Mesenchymal stem cell (in vitro differentiated cells and primary cell): Measurements from ENCODE around the gene MC1R.

Source experiments
- DNase-seq: peaks from one replicate; pipeline ENCODE4 v3.0.0-alpha.2; 2013
- H2AFZ ChIP-seq: one replicate; pipeline ENCODE4 v1.6.1; 2013; ENCODE audit warnings: low read depth, mild to moderate bottlenecking, control low read depth, inconsistent platforms, low read length, moderate library complexity
- H2AK5ac ChIP-seq: 2 replicates; pipeline ENCODE4 v1.6.1; 2013; ENCODE audit warnings: low read length, moderate library complexity, mild to moderate bottlenecking, inconsistent platforms; ENCODE audit not compliant: severe bottlenecking
- H2BK120ac ChIP-seq: one replicate; pipeline ENCODE4 v1.6.1; 2013; ENCODE audit warnings: low read depth, mild to moderate bottlenecking, inconsistent platforms, low read length, moderate library complexity
- H2BK12ac ChIP-seq, 2 experiments: one replicate each; pipeline ENCODE4 v1.6.1; 2013; ENCODE audit warnings: inconsistent platforms in 2 of 2, low read length in 2 of 2, mild to moderate bottlenecking in 2 of 2, moderate library complexity in 2 of 2, control low read depth in 1 of 2
- H2BK15ac ChIP-seq: one replicate; pipeline ENCODE4 v1.6.1; 2013; ENCODE audit warnings: mild to moderate bottlenecking, low read depth, inconsistent platforms; ENCODE audit not compliant: poor library complexity, severe bottlenecking
- H2BK5ac ChIP-seq: 2 replicates; pipeline ENCODE4 v1.6.1; 2013; ENCODE audit warnings: low read depth, mild to moderate bottlenecking, low read length, control low read depth, inconsistent platforms; ENCODE audit not compliant: poor library complexity, severe bottlenecking
- H3K14ac ChIP-seq, 2 experiments: one replicate each; pipeline ENCODE4 v1.6.1; 2013; ENCODE audit warnings: inconsistent platforms in 2 of 2, low read length in 2 of 2, control low read depth in 1 of 2, mild to moderate bottlenecking in 1 of 2, moderate library complexity in 1 of 2
- H3K18ac ChIP-seq, 2 experiments: one replicate each; pipeline ENCODE4 v1.6.1; 2013; ENCODE audit warnings: inconsistent platforms in 2 of 2, low read length in 2 of 2, control low read depth in 1 of 2, low read depth in 1 of 2, mild to moderate bottlenecking in 1 of 2
- H3K23ac ChIP-seq, 2 experiments: one replicate each; pipeline ENCODE4 v1.6.1; 2013; ENCODE audit warnings: inconsistent platforms in 2 of 2, low read length in 2 of 2, mild to moderate bottlenecking in 2 of 2, moderate library complexity in 2 of 2, control low read depth in 1 of 2
- H3K27ac ChIP-seq: 2 replicates; pipeline ENCODE4 v1.5.1; 2013; ENCODE audit warnings: mild to moderate bottlenecking, moderate library complexity, low read length, control low read depth, inconsistent platforms; ENCODE audit not compliant: poor library complexity, severe bottlenecking
- H3K27me3 ChIP-seq, 2 experiments: 2 replicates each; pipeline versions ENCODE4 v1.6.1 to v1.7.0; 2013; ENCODE audit warnings: low read length in 2 of 2, mild to moderate bottlenecking in 2 of 2, moderate library complexity in 2 of 2, control low read depth in 1 of 2, inconsistent platforms in 1 of 2; ENCODE audit not compliant: control insufficient read depth in 1 of 2, insufficient read depth in 1 of 2
- H3K36me3 ChIP-seq, 2 experiments: 2 replicates each; pipeline versions ENCODE4 v1.6.1 to v1.7.0; 2013; ENCODE audit warnings: low read length in 2 of 2, control low read depth in 1 of 2, inconsistent platforms in 1 of 2, low read depth in 1 of 2, mild to moderate bottlenecking in 1 of 2; ENCODE audit not compliant: insufficient read depth in 2 of 2, control insufficient read depth in 1 of 2
- H3K4ac ChIP-seq, 2 experiments: one replicate each; pipeline ENCODE4 v1.6.1; 2013; ENCODE audit warnings: inconsistent platforms in 2 of 2, low read length in 2 of 2, mild to moderate bottlenecking in 2 of 2, moderate library complexity in 2 of 2, control low read depth in 1 of 2, low read depth in 1 of 2
- H3K4me1 ChIP-seq: 2 replicates; pipeline ENCODE4 v1.6.1; 2013; ENCODE audit warnings: low read depth, low read length, control low read depth; ENCODE audit not compliant: control insufficient read depth, insufficient read depth
- H3K4me2 ChIP-seq: 2 replicates; pipeline ENCODE4 v1.6.1; 2013; ENCODE audit warnings: low read length, mild to moderate bottlenecking, inconsistent platforms; ENCODE audit not compliant: poor library complexity, severe bottlenecking
- H3K4me3 ChIP-seq, 2 experiments: 2 replicates each; pipeline versions ENCODE4 v1.5.1 to v1.7.0; 2013; ENCODE audit warnings: low read length in 2 of 2, mild to moderate bottlenecking in 2 of 2, control low read depth in 1 of 2, low read depth in 1 of 2; ENCODE audit not compliant: insufficient read depth in 1 of 2
- H3K79me1 ChIP-seq: replicated peaks from 2 replicates; pipeline ENCODE4 v1.6.1; 2013; ENCODE audit warnings: mild to moderate bottlenecking, control low read depth, low read length, inconsistent platforms; ENCODE audit not compliant: poor library complexity, severe bottlenecking
- H3K9ac ChIP-seq: 2 replicates; pipeline ENCODE4 v1.7.0; 2013; ENCODE audit warnings: mild to moderate bottlenecking, low read length, moderate library complexity
- H3K9me3 ChIP-seq: 2 replicates; pipeline ENCODE4 v1.7.0; 2013; ENCODE audit warnings: mild to moderate bottlenecking, low read length; ENCODE audit not compliant: control insufficient read depth
- H4K8ac ChIP-seq: one replicate; pipeline ENCODE4 v1.6.1; 2013; ENCODE audit warnings: inconsistent platforms, mild to moderate bottlenecking, low read length, moderate library complexity
- H4K91ac ChIP-seq: one replicate; pipeline ENCODE4 v1.6.1; 2013; ENCODE audit warnings: mild to moderate bottlenecking, low read length, inconsistent platforms
- WGBS: methylation state at CpG from one replicate; pipeline ENCODE4 v1.1.7; 2013; ENCODE audit warnings: mixed read lengths; 5-methylcytosine and 5-hydroxymethylcytosine counted together

The MC1R gene

GRCh38 chr16:89909777-89910716 is 8.6 kb upstream of the MC1R start:
- Histone ChIP-seq H3K4me3 (no peak overlapping the region), H4K91ac (no peak overlapping the region), H3K4ac (no peak overlapping the region), H2AFZ (no peak overlapping the region), H3K23ac (no peak overlapping the region), H3K27me3 (no peaks in the 10 kb centered on the region), H2AK5ac (no peak overlapping the region), H3K9ac (no peak overlapping the region), H3K14ac (no peak overlapping the region), H3K4me1 (peaks cover 5% of the 10 kb centered on the region), H3K9me3 (no peaks in the 10 kb centered on the region), H3K36me3 (peaks cover 73 to 86% of the 10 kb centered on the region in 2 experiments), H3K27ac (no peak overlapping the region), H2BK5ac (no peak overlapping the region), H3K18ac (no peak overlapping the region), H3K4me2 (no peak overlapping the region), H2BK120ac (no peak overlapping the region), H3K79me1 (peaks cover 13% of the 10 kb centered on the region), H2BK15ac (no peak overlapping the region), H4K8ac (no peak overlapping the region), H2BK12ac (no peak overlapping the region)
- 75% methylated on average over 47 of the region's 47 CpGs for WGBS
- peak; percentile 74 for DNase-seq

- Histone ChIP-seq H3K4me3 (no peak overlapping the region), H3K27ac (no peak overlapping the region), H3K36me3 (peaks cover 65 to 78% of the 10 kb centered on the region in 2 experiments), H2AK5ac (no peak overlapping the region), H3K4me1 (peaks cover 6% of the 10 kb centered on the region), H2AFZ (no peak overlapping the region), H3K27me3 (no peaks in the 10 kb centered on the region), H2BK120ac (no peak overlapping the region), H4K91ac (no peak overlapping the region), H4K8ac (no peak overlapping the region), H3K79me1 (peaks cover 13% of the 10 kb centered on the region), H3K4ac (no peak overlapping the region), H3K23ac (no peak overlapping the region), H3K9me3 (no peaks in the 10 kb centered on the region), H2BK15ac (no peak overlapping the region), H3K18ac (no peak overlapping the region), H2BK5ac (no peak overlapping the region), H3K14ac (no peak overlapping the region), H2BK12ac (no peak overlapping the region), H3K4me2 (no peak overlapping the region), H3K9ac (no peak overlapping the region)
- 95% methylated on average over 22 of the region's 27 CpGs for WGBS
- DNase-seq, result no peak
Observed at GRCh38 chr16:89910717-89911354, 7.8 kb upstream of the MC1R start.

DNA sequence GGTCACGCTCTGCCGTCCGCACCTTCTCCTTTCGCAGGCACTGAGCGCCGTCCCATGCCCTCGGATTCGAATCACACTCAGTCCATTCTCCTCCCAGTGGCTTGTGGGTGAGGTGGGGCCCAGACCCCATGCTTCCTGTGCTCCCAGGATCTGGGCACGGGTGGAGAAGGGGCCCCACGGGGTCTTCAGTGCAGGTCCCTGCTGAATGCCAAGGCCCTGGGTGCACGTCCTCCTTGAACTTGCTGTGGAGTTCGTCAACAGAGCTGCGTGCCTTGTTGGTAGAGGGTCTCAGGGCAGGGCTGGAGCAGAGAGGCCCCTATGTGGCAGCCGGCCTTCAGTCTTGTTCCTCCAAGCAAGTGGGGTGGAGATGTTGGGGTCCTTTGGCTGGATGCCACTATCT is 7.3 kb upstream of the MC1R start:
- H3K4me3 ChIP-seq, result no peak overlapping the region

DNA sequence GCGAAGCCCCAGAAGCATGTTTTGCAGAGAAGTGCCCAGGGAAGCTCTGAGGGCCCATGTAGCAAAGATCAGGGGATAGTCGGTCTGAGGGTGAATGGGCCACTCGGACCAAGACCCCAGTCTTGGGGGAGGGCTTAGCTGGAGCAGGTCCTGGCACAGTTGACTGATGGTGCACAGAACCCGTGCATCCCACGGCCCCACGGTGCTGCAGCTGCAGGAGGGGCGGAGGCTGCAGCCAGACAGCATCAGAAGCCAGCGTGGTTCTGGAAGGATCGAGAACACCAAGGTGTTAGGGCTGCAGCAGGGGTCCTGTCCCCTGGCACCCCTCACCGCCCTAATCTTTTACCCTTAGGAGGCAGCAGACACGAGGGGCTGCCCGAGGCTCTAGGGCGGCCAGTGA is 6.5 kb upstream of the MC1R start:
- no peak overlapping the region for H2AFZ ChIP-seq
- H2BK120ac ChIP-seq, result no peak overlapping the region
- no peak for DNase-seq
- no peak overlapping the region for H2BK12ac ChIP-seq
- no peak overlapping the region for H3K4me3 ChIP-seq
- peaks cover 52 to 65% of the 10 kb centered on the region in 2 experiments for H3K36me3 ChIP-seq
- peaks cover 13% of the 10 kb centered on the region for H3K79me1 ChIP-seq
- H2BK15ac ChIP-seq, result no peak overlapping the region
- peak overlapping the region; percentile 5 for H4K91ac ChIP-seq
- H3K18ac ChIP-seq, result no peak overlapping the region
- H4K8ac ChIP-seq, result no peak overlapping the region
- H3K9ac ChIP-seq, result no peak overlapping the region
- H3K27ac ChIP-seq, result no peak overlapping the region
- no peak overlapping the region for H2BK5ac ChIP-seq
- no peaks in the 10 kb centered on the region for H3K9me3 ChIP-seq
- H3K23ac ChIP-seq, result no peak overlapping the region
- H3K27me3 ChIP-seq, result no peaks in the 10 kb centered on the region
- H2AK5ac ChIP-seq, result no peak overlapping the region
- no peak overlapping the region for H3K14ac ChIP-seq
- H3K4me1 ChIP-seq, result peaks cover 8% of the 10 kb centered on the region
- WGBS, result 97% methylated on average over 13 of the region's 13 CpGs
- no peak overlapping the region for H3K4me2 ChIP-seq
- H3K4ac ChIP-seq, result no peak overlapping the region

More for the DNA sequence above, 7.3 kb upstream of the MC1R start:
- no peak overlapping the region for H2AK5ac ChIP-seq
- no peak overlapping the region for H4K8ac ChIP-seq
- no peak overlapping the region for H2BK12ac ChIP-seq
- no peak overlapping the region for H3K27ac ChIP-seq
- H2BK15ac ChIP-seq, result no peak overlapping the region
- no peak overlapping the region for H4K91ac ChIP-seq
- no peak overlapping the region for H2BK5ac ChIP-seq
- H3K9me3 ChIP-seq, result no peaks in the 10 kb centered on the region
- H2BK120ac ChIP-seq, result no peak overlapping the region
- H3K36me3 ChIP-seq, result peaks cover 60 to 73% of the 10 kb centered on the region in 2 experiments
- no peak overlapping the region for H3K9ac ChIP-seq
- peaks cover 13% of the 10 kb centered on the region for H3K79me1 ChIP-seq
- H3K4me2 ChIP-seq, result no peak overlapping the region
- H3K4me1 ChIP-seq, result peaks cover 8% of the 10 kb centered on the region
- no peak overlapping the region for H3K4ac ChIP-seq
- DNase-seq, result no peak
- WGBS, result 94% methylated on average over 14 of the region's 14 CpGs
- no peaks in the 10 kb centered on the region for H3K27me3 ChIP-seq
- no peak overlapping the region for H3K14ac ChIP-seq
- H2AFZ ChIP-seq, result no peak overlapping the region
- no peak overlapping the region for H3K18ac ChIP-seq
- no peak overlapping the region for H3K23ac ChIP-seq
